ENCODE results near the gene CD276. TPM values are rescaled to one million over a fixed set of nuclear protein-coding genes. Genes with fewer than 3 reads are reported as not detected.
"Not testable (repeated sequence)": the region's sequence is repeated elsewhere in the genome, so short reads cannot be mapped to it uniquely, and the experiment has no call there.

CD276 gene
- total and polyA plus RNA-seq, 12 donors: 53.4 to 147 (median 84.1) TPM

DNA sequence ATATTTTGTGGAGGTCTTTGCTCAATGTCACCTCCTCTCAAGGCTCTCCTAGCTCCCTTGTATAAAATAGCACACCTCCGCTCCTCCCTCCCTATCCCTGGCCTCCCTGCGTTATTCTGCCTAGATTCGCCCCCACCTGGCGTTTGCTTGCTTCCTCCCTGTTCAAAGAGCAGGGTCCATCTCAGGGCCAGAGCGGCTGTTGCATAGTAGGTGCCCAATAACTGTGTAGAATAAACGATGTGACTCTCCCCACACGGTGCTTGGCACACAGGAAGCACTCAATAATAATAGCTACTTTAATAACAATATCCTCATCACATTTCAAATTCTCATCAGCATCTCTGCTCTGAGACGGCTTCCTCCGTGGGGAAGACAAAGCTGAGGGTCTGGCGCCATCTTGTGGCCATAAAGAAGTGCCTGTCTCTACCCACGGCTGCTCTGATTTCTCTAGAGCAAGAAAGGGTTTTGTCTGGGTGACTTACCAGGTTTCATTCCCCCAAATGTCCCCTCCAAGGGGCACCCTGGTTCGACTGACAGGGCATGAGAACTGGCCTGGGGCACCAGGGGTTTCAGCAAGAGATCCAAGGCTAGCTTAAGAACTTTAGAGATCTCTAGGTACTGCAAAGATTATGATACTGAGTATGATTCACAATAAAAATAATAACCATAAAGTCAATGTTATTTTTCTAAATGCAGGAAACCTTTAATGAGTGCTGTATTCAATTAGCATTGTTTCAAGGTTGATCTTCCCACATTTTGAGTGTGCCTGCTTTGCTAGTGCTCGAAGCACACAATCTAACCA is 16.1 kb downstream of the CD276 start:
- DNase-seq: peak; percentile 71 to 93 (median 82)
- Histone ChIP-seq H3K4me3 (no peak overlapping the region), H3K27ac (no peak overlapping the region), H3K9me3 (replicated peaks in 1 of 3) (no peaks in the 10 kb centered on the region), H3K4me1 (replicated peaks in 1 of 2) (peaks cover 26 to 34% of the 10 kb centered on the region in 2 donors), H3K27me3 (no peaks in the 10 kb centered on the region), H3K36me3 (replicated peaks in 1 of 2) (peaks cover 0 to 27% of the 10 kb centered on the region in 2 donors)
- intact Hi-C loops (cut with DNase I): loop anchor here (2.0 to 10.0 kb wide), 4 partner anchors 23 to 395 kb away; partner anchors contain the start of gene NPTN (in 1 of the 2)
- 27 to 32% (median 30%) methylated on average over 13 of the region's 13 CpGs for WGBS, 4 donors
- no peak for TF ChIP-seq POLR2A (IDR thresholded peaks at IDR 0.05)
- peak; percentile 86 to 95 (median 93) for TF ChIP-seq CTCF (IDR thresholded peaks at IDR 0.05)

- DNase-seq; H3K9me3 ChIP-seq (replicated peaks in 1 of 3); H3K27ac ChIP-seq; H3K4me3 ChIP-seq; H3K27me3 ChIP-seq: not testable (repeated sequence)
- intact Hi-C loops (cut with DNase I): loop anchor here (10.0 kb wide), 3 partner anchors 68 to 398 kb away; partner anchors contain the start of gene NPTN (in 1 of the 2)
- H3K4me1 ChIP-seq (replicated peaks in 1 of 2): peaks cover 5 to 16% of the 10 kb centered on the region in 2 donors
- WGBS, 4 donors: 75 to 85% (median 79%) methylated on average over 3 to 33 of the region's 33 CpGs
- peaks cover 0 to 43% of the 10 kb centered on the region in 2 donors for H3K36me3 ChIP-seq (replicated peaks in 1 of 2)
These were observed 18.4 kb downstream of the CD276 start for GRCh38 chr15:73702311-73703239.

- H3K36me3 ChIP-seq (replicated peaks in 1 of 2): peaks cover 0 to 49% of the 10 kb centered on the region in 2 donors
- WGBS, 4 donors: 66 to 91% (median 90%) methylated on average over 3 to 23 of the region's 23 CpGs
- not testable (repeated sequence) for H3K4me1 ChIP-seq (replicated peaks in 1 of 2); H3K27me3 ChIP-seq; H3K27ac ChIP-seq; H3K4me3 ChIP-seq; DNase-seq; H3K9me3 ChIP-seq (replicated peaks in 1 of 3)
- intact Hi-C loops (cut with DNase I): loop anchor here (10.0 kb wide), 3 partner anchors 69 to 399 kb away; partner anchors contain the start of gene NPTN (in 1 of the 2)
These were observed 19.4 kb downstream of the CD276 start for GRCh38 chr15:73703601-73704000.

DNA sequence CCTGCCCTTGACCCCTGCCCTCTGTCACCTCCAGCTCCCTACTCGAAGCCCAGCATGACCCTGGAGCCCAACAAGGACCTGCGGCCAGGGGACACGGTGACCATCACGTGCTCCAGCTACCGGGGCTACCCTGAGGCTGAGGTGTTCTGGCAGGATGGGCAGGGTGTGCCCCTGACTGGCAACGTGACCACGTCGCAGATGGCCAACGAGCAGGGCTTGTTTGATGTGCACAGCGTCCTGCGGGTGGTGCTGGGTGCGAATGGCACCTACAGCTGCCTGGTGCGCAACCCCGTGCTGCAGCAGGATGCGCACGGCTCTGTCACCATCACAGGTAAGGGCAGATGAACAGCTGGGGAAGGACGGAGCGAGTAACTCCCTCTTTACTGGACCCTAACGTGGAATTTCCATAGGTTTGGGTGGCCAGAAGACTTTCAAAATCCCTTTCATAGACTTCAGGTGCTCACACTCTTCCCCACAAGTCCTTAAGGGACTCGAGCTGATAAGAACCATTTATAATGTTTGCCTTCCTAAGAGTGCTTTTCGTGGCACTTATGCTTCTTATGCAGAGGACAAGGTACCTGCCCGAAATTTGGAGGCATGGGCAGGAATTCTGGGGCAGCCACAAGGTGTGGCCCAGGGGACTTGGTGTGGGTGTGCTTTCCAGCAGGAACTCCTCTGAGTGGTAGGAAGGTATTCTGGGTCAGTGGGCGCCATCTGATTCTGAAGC is 20.1 kb downstream of the CD276 start:
- H3K4me3 ChIP-seq; H3K27me3 ChIP-seq; H3K9me3 ChIP-seq (replicated peaks in 1 of 3); DNase-seq; H3K27ac ChIP-seq; H3K4me1 ChIP-seq (replicated peaks in 1 of 2): not testable (repeated sequence)
- peaks cover 0 to 51% of the 10 kb centered on the region in 2 donors for H3K36me3 ChIP-seq (replicated peaks in 1 of 2)
- WGBS, 4 donors: 73 to 87% (median 82%) methylated on average over 14 to 23 of the region's 23 CpGs
- intact Hi-C loops (cut with DNase I): loop anchor here (10.0 kb wide), 3 partner anchors 70 to 400 kb away; partner anchors contain the start of gene NPTN (in 1 of the 2)

DNA sequence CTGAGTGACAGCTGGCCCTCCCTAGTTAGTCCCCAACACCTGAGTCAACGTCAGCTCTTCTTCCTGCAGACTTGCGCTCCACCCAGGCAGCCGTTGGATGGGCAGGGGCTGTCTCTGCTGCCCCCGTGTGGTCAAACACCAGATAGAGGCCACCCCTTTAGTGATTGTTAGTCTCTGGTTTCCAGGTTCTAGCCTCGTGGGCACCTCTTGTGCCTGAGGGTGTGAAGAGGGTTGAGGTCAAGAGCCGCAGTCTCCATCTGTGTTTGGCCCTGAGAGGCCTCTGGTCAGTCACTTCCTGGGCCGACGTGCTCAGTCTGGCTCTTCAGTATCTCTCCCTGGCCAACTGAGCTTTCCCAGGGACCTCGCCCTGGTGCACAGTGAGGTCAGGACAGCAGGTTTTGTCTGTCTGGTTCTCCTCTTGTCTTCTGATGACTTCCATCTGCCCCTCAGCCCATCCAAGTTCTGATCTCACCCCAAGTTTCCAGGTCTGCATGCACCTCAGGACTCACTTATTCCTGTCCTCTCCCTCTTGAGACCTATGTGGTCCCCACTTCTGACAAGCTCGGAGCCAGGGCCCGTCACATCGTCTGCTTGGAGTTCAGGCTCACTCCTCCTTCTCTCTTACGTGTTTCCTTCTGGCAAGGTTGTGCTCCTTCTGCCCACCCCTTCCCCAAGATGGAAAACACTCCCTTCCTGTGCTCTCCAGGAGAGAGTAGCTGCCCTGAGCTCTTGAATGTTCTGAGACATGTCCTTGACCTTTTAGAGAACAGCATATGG is 20.9 kb downstream of the CD276 start:
- peak; percentile 54 to 81 (median 62) for DNase-seq
- H3K36me3 ChIP-seq (replicated peaks in 1 of 2): peaks cover 0 to 57% of the 10 kb centered on the region in 2 donors
- intact Hi-C loops (cut with DNase I): loop anchor here (10.0 kb wide), 3 partner anchors 70 to 400 kb away; partner anchors contain the start of gene NPTN (in 1 of the 2)

More for the DNA sequence above, 20.9 kb downstream of the CD276 start:
- Histone ChIP-seq H3K4me3 (no peak overlapping the region), H3K4me1 (replicated peaks in 1 of 2) (peaks cover 5 to 9% of the 10 kb centered on the region in 2 donors), H3K27ac (no peak overlapping the region), H3K27me3 (no peaks in the 10 kb centered on the region), H3K9me3 (replicated peaks in 1 of 3) (no peaks in the 10 kb centered on the region)
- TF ChIP-seq CTCF (IDR thresholded peaks at IDR 0.05): peak; percentile 58 to 78 (median 66)
- no peak for TF ChIP-seq POLR2A (IDR thresholded peaks at IDR 0.05)
- 32 to 39% (median 35%) methylated on average over 13 of the region's 13 CpGs for WGBS, 4 donors
